GM20431 (cell line): ENCODE results near the gene SCN2B.

ENCODE experiments used
- in situ Hi-C: fragments of 300-500 bp; cut with MseI, MboI; formaldehyde crosslinking; loops from one replicate; pipeline ENCODE4 v1.15.0; 2020; ENCODE audit warnings: low sequenced_read_pairs; ENCODE audit not compliant: unreplicated experiment

The SCN2B gene, protein sequence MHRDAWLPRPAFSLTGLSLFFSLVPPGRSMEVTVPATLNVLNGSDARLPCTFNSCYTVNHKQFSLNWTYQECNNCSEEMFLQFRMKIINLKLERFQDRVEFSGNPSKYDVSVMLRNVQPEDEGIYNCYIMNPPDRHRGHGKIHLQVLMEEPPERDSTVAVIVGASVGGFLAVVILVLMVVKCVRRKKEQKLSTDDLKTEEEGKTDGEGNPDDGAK

GRCh38 chr11:118175993-118176777 is at the start of gene SCN2B:
SCN2B (minus strand) TSS chr11:118176639; CDS start chr11:118176431, 208 bp downstream.
- in situ Hi-C loops, result no loop called here

- in situ Hi-C loops, result no loop called here
Measured at GRCh38 chr11:118224511-118225188, 48.2 kb upstream of the SCN2B start, which contains the start of gene JAML. JAML (minus strand) TSS chr11:118225011; CDS start chr11:118214866, 10,145 bp downstream.

DNA sequence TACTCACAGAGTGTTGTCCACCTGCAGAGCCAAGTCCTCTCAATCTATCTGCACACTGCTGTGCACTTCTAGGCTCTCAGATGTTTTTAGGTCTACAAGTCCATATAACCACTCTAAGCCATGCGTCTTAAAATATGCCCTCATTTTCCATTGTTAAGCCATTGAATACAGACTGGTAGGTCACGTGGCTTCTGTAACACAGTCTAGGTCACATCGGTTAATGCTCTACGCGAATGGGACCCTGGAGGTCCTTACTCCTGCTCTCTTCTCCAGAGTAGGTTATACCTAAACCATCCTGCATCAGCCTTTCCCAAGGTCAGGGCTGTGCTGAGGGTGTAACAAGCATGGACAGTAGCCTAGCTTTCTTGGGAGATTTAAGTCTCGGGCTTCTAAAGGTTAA is 47.6 kb upstream of the SCN2B start:
- in situ Hi-C loops, result no loop called here

GRCh38 chr11:118223570-118223969 is 47.1 kb upstream of the SCN2B start:
- in situ Hi-C loops, result no loop called here

DNA sequence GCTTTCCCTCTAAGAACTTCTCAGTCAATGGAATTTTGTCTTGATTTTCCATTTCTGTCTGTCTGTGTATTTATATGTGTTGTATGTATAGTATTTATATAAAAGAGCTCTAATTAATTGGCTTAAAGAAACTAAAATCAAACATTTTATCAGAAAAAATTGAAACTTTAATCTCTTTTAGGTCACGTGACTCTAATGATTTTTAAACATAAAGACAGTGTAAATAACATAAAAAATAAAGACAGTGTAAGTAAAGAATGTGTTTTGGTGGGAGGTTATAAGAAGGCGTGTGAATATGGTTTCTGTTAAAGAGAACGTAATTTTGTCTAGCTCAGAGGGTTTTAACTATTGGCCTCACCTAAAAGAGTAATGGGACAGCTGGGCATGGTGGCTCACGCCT is 46.0 kb upstream of the SCN2B start:
- in situ Hi-C loops, result no loop called here

GRCh38 chr11:118221419-118221818 is 45.0 kb upstream of the SCN2B start:
- in situ Hi-C loops, result no loop called here

GRCh38 chr11:118219732-118220131 is 43.3 kb upstream of the SCN2B start:
- in situ Hi-C loops, result no loop called here

DNA sequence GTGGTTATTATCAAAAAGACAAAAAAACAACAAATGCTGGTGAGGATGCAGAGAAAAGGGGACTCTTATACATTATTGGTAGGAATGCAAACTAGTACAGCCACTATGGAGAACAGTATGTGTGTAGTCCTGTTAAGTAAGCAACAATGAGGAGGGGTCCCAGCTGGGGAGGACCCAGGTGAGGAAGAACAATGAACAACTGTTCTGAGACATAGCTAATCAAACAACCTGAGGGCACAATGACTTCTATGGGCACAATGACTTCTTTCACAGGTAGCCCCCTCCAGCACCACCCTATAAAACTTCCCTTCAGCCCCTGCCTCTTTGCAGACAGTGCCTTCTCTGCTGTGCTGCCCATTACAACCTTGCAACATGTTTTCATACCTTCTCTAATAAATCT is 42.8 kb upstream of the SCN2B start:
- in situ Hi-C loops, result no loop called here

DNA sequence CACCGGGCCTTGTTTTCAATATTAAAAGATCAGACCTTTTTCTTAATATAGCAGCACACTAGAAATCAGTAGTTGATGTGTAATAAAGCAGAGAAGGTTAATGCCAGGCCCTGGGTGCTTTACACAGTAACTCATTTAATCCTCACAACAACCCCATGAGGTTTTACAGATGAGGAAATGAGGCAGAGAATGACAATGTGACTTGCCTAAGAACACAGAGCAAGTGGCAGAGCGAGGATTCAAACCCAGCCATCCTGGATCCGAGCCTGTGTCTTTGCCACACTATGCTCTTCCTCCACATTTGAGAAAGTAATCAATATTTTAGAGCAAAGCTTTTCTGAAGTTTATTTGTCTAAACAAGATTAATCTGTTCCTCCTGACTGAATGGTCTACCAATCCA is 41.1 kb upstream of the SCN2B start:
- in situ Hi-C loops, result no loop called here

DNA sequence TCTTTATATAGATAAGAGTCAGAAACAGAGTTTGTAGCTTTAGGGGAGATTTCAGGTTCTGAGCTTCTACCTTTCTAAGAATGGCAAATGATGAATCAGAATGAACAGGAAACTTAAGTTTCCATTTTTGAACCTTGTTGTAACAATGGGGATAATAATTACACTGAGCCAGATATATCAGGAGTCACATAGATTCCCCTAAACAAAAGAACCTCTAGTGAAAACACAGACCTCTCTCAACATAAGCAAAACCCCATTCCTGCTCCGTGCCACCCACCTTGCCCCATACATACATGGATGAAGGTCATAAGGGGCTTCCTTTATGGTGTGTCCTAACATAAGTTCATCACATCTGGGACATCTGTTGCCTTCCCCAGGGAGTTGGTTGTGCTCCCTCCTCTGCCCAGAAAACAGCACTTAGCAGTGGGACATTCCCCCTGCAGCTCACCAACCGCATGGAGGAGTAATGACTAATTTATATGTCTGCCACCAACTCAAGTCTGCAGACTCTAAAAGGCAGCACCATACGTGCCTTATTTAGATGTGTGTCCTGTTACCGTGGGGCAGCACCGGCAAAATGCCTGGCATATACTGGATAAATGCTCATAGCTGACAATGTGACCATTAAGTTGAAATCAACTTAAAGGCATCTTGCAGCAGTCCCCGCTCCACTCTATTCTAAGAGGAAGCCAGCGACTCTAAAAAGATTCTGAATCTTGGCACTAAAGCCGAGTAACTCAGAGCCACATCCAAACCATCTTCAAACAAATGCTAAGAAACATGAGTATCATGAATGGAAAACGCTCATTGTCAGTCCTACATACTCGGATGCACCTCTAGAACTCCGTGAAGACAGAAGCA is 40.4 kb upstream of the SCN2B start:
- in situ Hi-C loops, result no loop called here

GRCh38 chr11:118215765-118216164 is 39.3 kb upstream of the SCN2B start:
- in situ Hi-C loops, result no loop called here

DNA sequence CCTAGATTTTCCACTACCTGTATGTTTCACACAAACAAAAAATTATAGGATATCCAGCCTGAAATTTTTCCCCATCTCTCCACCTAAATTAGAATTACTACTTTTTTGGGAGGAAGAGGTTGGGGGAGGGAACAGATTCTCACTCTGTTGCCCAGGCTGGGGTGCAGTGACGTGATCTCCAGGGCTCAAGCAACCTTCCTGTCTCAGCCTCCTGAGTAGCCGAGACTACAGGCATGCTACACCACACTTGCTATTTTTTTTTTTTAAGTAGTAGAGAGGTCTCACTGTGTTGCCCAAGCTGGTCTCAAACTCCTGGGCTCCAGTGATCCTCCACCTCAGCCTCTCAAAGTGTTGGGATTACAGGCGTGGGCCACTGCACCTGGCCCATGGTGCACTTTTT is 38.8 kb upstream of the SCN2B start:
- in situ Hi-C loops, result no loop called here

GRCh38 chr11:118214210-118214914 is 37.9 kb upstream of the SCN2B start:
- in situ Hi-C loops, result no loop called here

DNA sequence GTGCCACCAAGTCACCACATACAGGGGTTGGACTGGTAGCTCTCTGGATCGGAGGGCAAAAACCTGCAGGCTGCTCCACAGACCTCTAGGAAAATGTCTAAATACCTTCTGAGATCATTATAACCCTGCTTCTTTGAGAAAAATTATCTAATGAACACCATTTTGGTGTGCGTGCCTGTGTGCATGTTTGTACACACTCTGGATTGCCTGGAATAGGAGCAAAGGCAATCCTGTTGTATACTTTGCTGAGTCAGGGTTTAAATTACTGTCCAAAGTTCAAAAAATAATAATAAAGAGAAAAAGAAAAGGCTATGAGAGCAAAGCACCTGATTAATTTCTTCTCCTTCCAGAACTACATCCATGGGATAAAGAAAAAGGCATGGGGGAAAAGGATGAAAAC is 37.3 kb upstream of the SCN2B start:
- in situ Hi-C loops, result no loop called here

- in situ Hi-C loops, result no loop called here
Measured at GRCh38 chr11:118213201-118213600, 36.8 kb upstream of the SCN2B start.

DNA sequence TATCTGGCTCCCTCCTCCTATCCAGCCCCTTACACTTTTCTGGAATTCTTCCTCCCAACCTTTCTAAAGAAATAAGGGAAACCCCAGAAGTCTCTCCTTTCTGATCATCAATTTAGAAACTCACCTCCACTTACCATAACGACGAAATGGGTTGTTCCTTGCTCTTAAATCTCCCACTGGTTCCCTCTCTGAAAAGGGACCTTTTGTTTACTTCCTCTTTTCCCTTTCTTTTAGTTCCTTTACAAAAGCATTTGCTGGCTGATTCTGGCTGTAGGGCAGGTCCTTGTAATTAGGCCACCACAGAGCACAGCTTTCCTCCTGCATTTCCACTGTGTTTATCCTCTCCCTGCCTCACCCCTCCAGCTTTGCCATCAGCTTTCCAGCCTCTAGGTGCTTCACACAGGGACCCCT is 36.3 kb upstream of the SCN2B start:
- in situ Hi-C loops, result no loop called here

DNA sequence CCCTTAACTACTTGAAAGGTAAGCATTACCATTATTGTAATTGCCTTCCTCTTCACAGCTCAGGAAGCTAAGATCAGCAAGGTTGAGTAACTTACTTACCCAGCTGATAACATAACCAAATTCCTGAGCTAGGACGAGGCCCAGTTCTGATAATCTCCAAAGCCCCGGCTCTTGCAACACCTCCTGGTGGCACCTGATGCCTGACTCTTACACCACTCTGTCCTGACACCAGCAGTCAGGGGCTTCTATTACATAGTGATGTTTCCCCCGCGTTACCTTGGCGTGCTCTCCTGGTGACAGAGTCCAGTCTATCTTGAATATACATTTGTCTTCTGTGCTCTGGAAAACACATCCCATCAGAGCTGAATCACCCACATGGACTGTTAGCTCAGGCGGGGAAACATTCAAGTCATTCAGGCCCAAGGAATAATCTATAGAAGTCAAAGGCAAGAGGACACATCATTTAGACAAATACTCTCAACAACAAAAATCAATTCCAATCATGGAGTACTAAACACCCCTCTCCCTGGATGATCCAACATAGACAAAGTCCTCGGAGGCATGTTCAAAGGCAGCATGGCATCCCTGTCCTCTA is 35.8 kb upstream of the SCN2B start:
- in situ Hi-C loops, result no loop called here

DNA sequence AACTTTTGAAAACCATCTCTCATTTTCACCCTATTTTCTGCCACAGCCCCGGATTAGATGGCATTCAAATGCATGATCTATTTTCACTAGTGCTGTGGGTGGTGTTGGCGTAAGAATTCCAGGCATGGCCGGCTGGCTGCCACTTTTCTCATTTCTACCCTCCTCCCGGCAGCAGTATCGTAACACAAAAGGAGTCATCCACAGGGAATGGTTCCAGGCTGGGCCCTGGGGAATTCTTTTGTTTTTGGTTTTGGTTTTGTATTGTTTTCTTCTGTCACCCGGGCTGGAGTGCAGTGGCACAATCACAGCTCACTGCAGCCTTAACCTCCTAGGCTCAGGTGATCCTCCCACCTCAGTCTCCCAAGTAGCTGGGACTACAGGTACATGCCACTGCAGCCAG is 34.6 kb upstream of the SCN2B start:
- in situ Hi-C loops, result no loop called here

- in situ Hi-C loops, result no loop called here
Measured at GRCh38 chr11:118210323-118210722, 33.9 kb upstream of the SCN2B start.
